ENCODE data around the gene TSHR. TPM values are rescaled to one million over a fixed set of nuclear protein-coding genes. Genes with fewer than 3 reads are reported as not detected.

The TSHR gene
- total and polyA plus RNA-seq, 2 experiments from 2014 or later, result 0.83 TPM; not detected in 1

GRCh38 chr14:80977221-80977620 is 21.8 kb downstream of the TSHR start:
- H3K36me3 ChIP-seq (replicated peaks; ENCODE audit: insufficient read depth, low read depth), result no peaks in the 10 kb centered on the region
- no peak overlapping the region for H2AFZ ChIP-seq
- no peaks in the 10 kb centered on the region for H3K9me3 ChIP-seq (ENCODE audit: low read depth)
- H3K27me3 ChIP-seq, result no peaks in the 10 kb centered on the region
- DNase-seq (ENCODE audit: low spot score), result peak; percentile 41
- H4K20me1 ChIP-seq (ENCODE audit: insufficient read depth, poor library complexity, severe bottlenecking), result no peaks in the 10 kb centered on the region
- H3K27ac ChIP-seq, result no peak overlapping the region
- no peak overlapping the region for H3K4me3 ChIP-seq
- H3K9me2 ChIP-seq (replicated peaks; ENCODE audit: insufficient read depth), result no peaks in the 10 kb centered on the region
- TF ChIP-seq EZH2 (IDR thresholded peaks at IDR 0.05; ENCODE audit: borderline replicate concordance) (no peak), CTCF (IDR thresholded peaks at IDR 0.05; ENCODE audit: poor library complexity) (no peak), EZH2phosphoT487 (IDR thresholded peaks at IDR 0.05; ENCODE audit: low read depth, severe bottlenecking, unreplicated experiment) (no peak)
- H3K4me1 ChIP-seq (ENCODE audit: insufficient read depth), result peaks cover 8% of the 10 kb centered on the region
- no peak overlapping the region for H3K4me2 ChIP-seq
- no peaks in the 10 kb centered on the region for H3K79me2 ChIP-seq

- Histone ChIP-seq H3K79me2 (no peaks in the 10 kb centered on the region), H3K9me2 (replicated peaks; ENCODE audit: insufficient read depth) (no peaks in the 10 kb centered on the region), H3K9me3 (ENCODE audit: low read depth) (no peaks in the 10 kb centered on the region), H3K27me3 (no peaks in the 10 kb centered on the region), H4K20me1 (ENCODE audit: insufficient read depth, poor library complexity, severe bottlenecking) (no peaks in the 10 kb centered on the region), H3K4me3 (no peak overlapping the region), H3K27ac (no peak overlapping the region), H2AFZ (no peak overlapping the region), H3K4me2 (no peak overlapping the region), H3K4me1 (ENCODE audit: insufficient read depth) (peaks cover 8% of the 10 kb centered on the region), H3K36me3 (replicated peaks; ENCODE audit: insufficient read depth, low read depth) (no peaks in the 10 kb centered on the region)
- no peak for DNase-seq (ENCODE audit: low spot score)
- TF ChIP-seq EZH2 (IDR thresholded peaks at IDR 0.05; ENCODE audit: borderline replicate concordance) (no peak), EZH2phosphoT487 (IDR thresholded peaks at IDR 0.05; ENCODE audit: low read depth, severe bottlenecking, unreplicated experiment) (no peak), CTCF (IDR thresholded peaks at IDR 0.05; ENCODE audit: poor library complexity) (no peak)
- 64% methylated on average over 2 of the region's 2 CpGs for WGBS (ENCODE audit: low lambda C conversion rate, missing lambda C conversion rate)
Observed at GRCh38 chr14:80978403-80978802, 23.0 kb downstream of the TSHR start.

GRCh38 chr14:80979951-80980350 is 24.5 kb downstream of the TSHR start:
- Histone ChIP-seq H3K9me2 (replicated peaks; ENCODE audit: insufficient read depth) (no peaks in the 10 kb centered on the region), H3K4me3 (no peak overlapping the region), H2AFZ (no peak overlapping the region), H3K4me1 (ENCODE audit: insufficient read depth) (peaks cover 4% of the 10 kb centered on the region), H3K9me3 (ENCODE audit: low read depth) (no peaks in the 10 kb centered on the region), H4K20me1 (ENCODE audit: insufficient read depth, poor library complexity, severe bottlenecking) (no peaks in the 10 kb centered on the region), H3K79me2 (no peaks in the 10 kb centered on the region), H3K4me2 (no peak overlapping the region), H3K27ac (no peak overlapping the region), H3K27me3 (no peaks in the 10 kb centered on the region), H3K36me3 (replicated peaks; ENCODE audit: insufficient read depth, low read depth) (no peaks in the 10 kb centered on the region)
- DNase-seq (ENCODE audit: low spot score), result no peak
- no peak for TF ChIP-seq EZH2 (IDR thresholded peaks at IDR 0.05; ENCODE audit: borderline replicate concordance)
- no peak for TF ChIP-seq CTCF (IDR thresholded peaks at IDR 0.05; ENCODE audit: poor library complexity)
- no peak for TF ChIP-seq EZH2phosphoT487 (IDR thresholded peaks at IDR 0.05; ENCODE audit: low read depth, severe bottlenecking, unreplicated experiment)
- 82% methylated on average over 2 of the region's 2 CpGs for WGBS (ENCODE audit: low lambda C conversion rate, missing lambda C conversion rate)

GRCh38 chr14:80981156-80981555 is 25.7 kb downstream of the TSHR start:
- no peaks in the 10 kb centered on the region for H4K20me1 ChIP-seq (ENCODE audit: insufficient read depth, poor library complexity, severe bottlenecking)
- no peaks in the 10 kb centered on the region for H3K9me2 ChIP-seq (replicated peaks; ENCODE audit: insufficient read depth)
- no peaks in the 10 kb centered on the region for H3K9me3 ChIP-seq (ENCODE audit: low read depth)
- H3K4me1 ChIP-seq (ENCODE audit: insufficient read depth), result peaks cover 4% of the 10 kb centered on the region
- H3K27ac ChIP-seq, result no peak overlapping the region
- H2AFZ ChIP-seq, result no peak overlapping the region
- no peaks in the 10 kb centered on the region for H3K79me2 ChIP-seq
- H3K27me3 ChIP-seq, result no peaks in the 10 kb centered on the region
- H3K4me2 ChIP-seq, result no peak overlapping the region
- H3K36me3 ChIP-seq (replicated peaks; ENCODE audit: insufficient read depth, low read depth), result no peaks in the 10 kb centered on the region
- DNase-seq (ENCODE audit: low spot score), result no peak
- no peak for TF ChIP-seq CTCF (IDR thresholded peaks at IDR 0.05; ENCODE audit: poor library complexity)
- TF ChIP-seq EZH2 (IDR thresholded peaks at IDR 0.05; ENCODE audit: borderline replicate concordance), result no peak
- TF ChIP-seq EZH2phosphoT487 (IDR thresholded peaks at IDR 0.05; ENCODE audit: low read depth, severe bottlenecking, unreplicated experiment), result no peak
- no peak overlapping the region for H3K4me3 ChIP-seq
- 91% methylated on average over 3 of the region's 3 CpGs for WGBS (ENCODE audit: low lambda C conversion rate, missing lambda C conversion rate)
